Loucy (cell line): ENCODE measurements around the gene OR51B6.

Source experiments
- H2AFZ ChIP-seq: fragments of 200-600 bp; sonication (generic); 2 replicates; pipeline ENCODE4 v1.6.0; 2016; ENCODE audit warnings: antibody characterized with exemption, mild to moderate bottlenecking, low read length, moderate library complexity
- H3F3A ChIP-seq: fragments of 200-600 bp; 2 replicates; pipeline ENCODE4 v1.6.0; 2016; ENCODE audit warnings: antibody characterized with exemption, low read depth, mild to moderate bottlenecking
- H3K27me3 ChIP-seq: fragments of 200-600 bp; sonication (generic); 2 replicates; pipeline ENCODE4 v1.6.1; 2014; ENCODE audit warnings: low read length, mild to moderate bottlenecking; ENCODE audit not compliant: insufficient read depth, poor library complexity, severe bottlenecking
- H3K36me3 ChIP-seq: fragments of 200-600 bp; sonication (generic); 2 replicates; pipeline ENCODE4 v1.6.1; 2016; ENCODE audit warnings: low read length; ENCODE audit not compliant: insufficient read depth
- H3K4me1 ChIP-seq: fragments of 200-600 bp; sonication (generic); 2 replicates; pipeline ENCODE4 v1.5.1; 2014; ENCODE audit warnings: low read length, mild to moderate bottlenecking; ENCODE audit not compliant: insufficient read depth, poor library complexity, severe bottlenecking
- H3K4me2 ChIP-seq: fragments of 200-600 bp; sonication (generic); 2 replicates; pipeline ENCODE4 v1.6.0; 2014; ENCODE audit warnings: antibody characterized with exemption, low read length, low read depth, mild to moderate bottlenecking; ENCODE audit not compliant: poor library complexity, severe bottlenecking
- H3K4me3 ChIP-seq: fragments of 200-600 bp; sonication (generic); 2 replicates; pipeline ENCODE4 v1.5.1; 2014; ENCODE audit warnings: low read length, mild to moderate bottlenecking, mixed read lengths; ENCODE audit not compliant: poor library complexity, severe bottlenecking
- H3K79me2 ChIP-seq: fragments of 200-600 bp; sonication (generic); 2 replicates; pipeline ENCODE4 v1.6.1; 2014; ENCODE audit warnings: low read length; ENCODE audit not compliant: insufficient read depth
- H3K9ac ChIP-seq: fragments of 200-600 bp; sonication (generic); 2 replicates; pipeline ENCODE4 v1.6.0; 2014; ENCODE audit warnings: mild to moderate bottlenecking, low read depth, low read length, moderate library complexity; ENCODE audit not compliant: poor library complexity, severe bottlenecking
- H3K9me2 ChIP-seq: fragments of 200-600 bp; sonication (generic); replicated peaks from 2 replicates; pipeline ENCODE4 v1.6.1; 2016; ENCODE audit warnings: low read depth, low read length, mixed read lengths
- H3K9me3 ChIP-seq: fragments of 200-600 bp; sonication (generic); 2 replicates; pipeline ENCODE4 v1.6.1; 2014; ENCODE audit warnings: mild to moderate bottlenecking, antibody characterized with exemption, low read length, low read depth; ENCODE audit not compliant: insufficient read depth
- H4K20me1 ChIP-seq: fragments of 200-600 bp; sonication (generic); 2 replicates; pipeline ENCODE4 v1.6.0; 2014; ENCODE audit warnings: antibody characterized with exemption, low read length, mild to moderate bottlenecking; ENCODE audit not compliant: insufficient read depth, poor library complexity, severe bottlenecking
- CTCF ChIP-seq: fragments of 200-600 bp; sonication (generic); conservative IDR thresholded peaks from 2 replicates; pipeline ENCODE4 v1.5.1; 2014; ENCODE audit warnings: mild to moderate bottlenecking, antibody characterized with exemption, low read length
- EZH2phosphoT487 ChIP-seq: fragments of 200-600 bp; IDR thresholded peaks from 2 replicates; pipeline ENCODE4 v1.6.1; 2018; ENCODE audit warnings: antibody characterized with exemption, mild to moderate bottlenecking, moderate library complexity, borderline replicate concordance

OR51B6 gene

GRCh38 chr11:5317292-5317691, 34.0 kb upstream of the OR51B6 start:
- Histone ChIP-seq H3K9me3 (no peaks in the 10 kb centered on the region), H3K9ac (no peak overlapping the region), H3K79me2 (no peaks in the 10 kb centered on the region), H4K20me1 (no peaks in the 10 kb centered on the region), H3K36me3 (no peaks in the 10 kb centered on the region), H3K27me3 (no peaks in the 10 kb centered on the region), H3K4me1 (no peaks in the 10 kb centered on the region), H2AFZ (no peak overlapping the region), H3K9me2 (no peaks in the 10 kb centered on the region), H3F3A (no peaks in the 10 kb centered on the region), H3K4me2 (no peak overlapping the region), H3K4me3 (no peak overlapping the region)
- TF ChIP-seq CTCF: no peak
- TF ChIP-seq EZH2phosphoT487: no peak

DNA sequence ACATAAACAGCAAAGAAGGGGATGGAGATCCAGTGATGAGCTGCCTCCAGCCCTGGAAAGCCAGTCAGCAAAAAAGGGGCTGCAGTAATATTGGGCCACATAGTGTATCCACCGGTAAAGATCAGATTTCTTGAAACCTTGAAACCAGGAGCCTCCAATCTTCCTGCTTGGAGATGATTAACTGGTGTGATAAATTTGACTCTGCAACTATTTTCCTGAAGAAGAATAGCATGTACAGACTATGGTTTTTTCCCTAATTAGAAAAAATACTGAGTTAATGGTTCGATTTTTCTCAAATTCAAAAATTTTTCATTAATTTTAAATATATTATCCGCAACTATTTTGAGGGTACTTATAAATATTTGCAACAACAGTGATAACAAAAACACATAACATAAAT, 27.1 kb upstream of the OR51B6 start, which contains the start of gene OR51B2:
TSS of gene OR51B2 (minus strand) at position 101 of the 400 bp plus-strand sequence. CDS start at position 101, 0 bp downstream.
- Histone ChIP-seq H3K9ac (no peak within 1 kb of the TSS), H3K4me3 (no peak within 1 kb of the TSS), H3K79me2 (no peaks in the 10 kb centered on the region), H3K9me3 (no peaks in the 10 kb centered on the region), H3F3A (no peaks in the 10 kb centered on the region), H3K27me3 (no peaks in the 10 kb centered on the region), H4K20me1 (no peaks in the 10 kb centered on the region), H3K4me1 (no peaks in the 10 kb centered on the region), H3K9me2 (no peaks in the 10 kb centered on the region), H3K4me2 (no peak within 1 kb of the TSS), H2AFZ (no peak within 1 kb of the TSS), H3K36me3 (no peaks in the 10 kb centered on the region)
- TF ChIP-seq CTCF: no peak
- TF ChIP-seq EZH2phosphoT487: no peak

DNA sequence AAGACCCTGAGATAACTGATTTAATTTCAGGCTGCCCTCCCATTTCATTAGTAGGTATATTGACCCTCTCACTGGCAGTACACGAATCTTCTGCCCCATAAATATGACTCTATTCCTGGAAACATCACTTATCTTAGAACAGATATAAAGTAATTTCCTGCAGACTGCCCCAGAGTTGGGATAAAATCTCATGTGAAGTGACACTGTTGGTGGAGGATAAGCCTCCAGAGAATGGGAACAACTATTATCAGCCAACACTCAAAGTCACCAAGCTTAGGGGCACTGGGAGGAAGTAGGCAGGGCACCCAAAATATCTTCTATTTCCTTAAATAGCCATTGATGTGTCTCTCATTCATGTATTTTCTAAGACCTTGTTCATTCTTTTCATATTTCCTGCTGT, 16.1 kb upstream of the OR51B6 start:
- H3K9ac ChIP-seq: no peak overlapping the region
- H3K79me2 ChIP-seq: no peaks in the 10 kb centered on the region

More for the DNA sequence above, 16.1 kb upstream of the OR51B6 start:
- Histone ChIP-seq H2AFZ (no peak overlapping the region), H3F3A (no peaks in the 10 kb centered on the region), H3K9me2 (no peaks in the 10 kb centered on the region), H3K27me3 (no peaks in the 10 kb centered on the region), H3K36me3 (no peaks in the 10 kb centered on the region), H3K4me1 (no peaks in the 10 kb centered on the region), H3K4me3 (no peak overlapping the region), H3K9me3 (no peaks in the 10 kb centered on the region), H4K20me1 (no peaks in the 10 kb centered on the region), H3K4me2 (no peak overlapping the region)
- TF ChIP-seq EZH2phosphoT487: no peak
- no peak for TF ChIP-seq CTCF
